ENCODE data around the gene MLANA. TPM values are rescaled to one million over a fixed set of nuclear protein-coding genes. Genes with fewer than 3 reads are reported as not detected.

The MLANA gene, protein sequence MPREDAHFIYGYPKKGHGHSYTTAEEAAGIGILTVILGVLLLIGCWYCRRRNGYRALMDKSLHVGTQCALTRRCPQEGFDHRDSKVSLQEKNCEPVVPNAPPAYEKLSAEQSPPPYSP
- total RNA-seq: not detected in 3 replicates

DNA sequence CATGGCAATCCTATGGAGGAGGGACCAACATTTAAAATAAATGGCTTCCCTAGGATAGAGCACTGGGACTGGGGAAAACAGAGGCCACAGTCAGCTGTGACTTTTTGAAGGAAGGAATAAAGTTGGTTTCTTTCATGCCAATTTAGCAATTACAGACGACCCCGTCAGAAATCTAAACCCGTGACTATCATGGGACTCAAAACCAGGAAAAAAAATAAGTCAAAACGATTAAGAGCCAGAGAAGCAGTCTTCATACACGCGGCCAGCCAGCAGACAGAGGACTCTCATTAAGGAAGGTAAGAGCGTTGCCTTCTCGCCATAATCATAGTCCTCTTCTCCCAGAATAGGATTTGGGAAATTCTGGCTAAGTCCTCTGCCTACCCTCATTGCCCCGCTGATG lies at the start of gene MLANA:
MLANA (plus strand) TSS at position 249 of the 400 bp plus-strand sequence. CDS start 1,586 bp downstream, outside the sequence.
- Mint-ChIP-seq H3K4me1 (peaks cover 9% of the 10 kb centered on the region), H3K27ac (no peak within 1 kb of the TSS), H3K27me3 (ENCODE audit: low read depth) (peaks cover 3% of the 10 kb centered on the region), H3K9me3 (no peaks in the 10 kb centered on the region), H3K4me3 (no peak within 1 kb of the TSS), H3K36me3 (no peaks in the 10 kb centered on the region)
- no peak for DNase-seq (ENCODE audit: low spot score in 2 of 2, unreplicated experiment in 2 of 2)
- TF ChIP-seq, protein P1, sequence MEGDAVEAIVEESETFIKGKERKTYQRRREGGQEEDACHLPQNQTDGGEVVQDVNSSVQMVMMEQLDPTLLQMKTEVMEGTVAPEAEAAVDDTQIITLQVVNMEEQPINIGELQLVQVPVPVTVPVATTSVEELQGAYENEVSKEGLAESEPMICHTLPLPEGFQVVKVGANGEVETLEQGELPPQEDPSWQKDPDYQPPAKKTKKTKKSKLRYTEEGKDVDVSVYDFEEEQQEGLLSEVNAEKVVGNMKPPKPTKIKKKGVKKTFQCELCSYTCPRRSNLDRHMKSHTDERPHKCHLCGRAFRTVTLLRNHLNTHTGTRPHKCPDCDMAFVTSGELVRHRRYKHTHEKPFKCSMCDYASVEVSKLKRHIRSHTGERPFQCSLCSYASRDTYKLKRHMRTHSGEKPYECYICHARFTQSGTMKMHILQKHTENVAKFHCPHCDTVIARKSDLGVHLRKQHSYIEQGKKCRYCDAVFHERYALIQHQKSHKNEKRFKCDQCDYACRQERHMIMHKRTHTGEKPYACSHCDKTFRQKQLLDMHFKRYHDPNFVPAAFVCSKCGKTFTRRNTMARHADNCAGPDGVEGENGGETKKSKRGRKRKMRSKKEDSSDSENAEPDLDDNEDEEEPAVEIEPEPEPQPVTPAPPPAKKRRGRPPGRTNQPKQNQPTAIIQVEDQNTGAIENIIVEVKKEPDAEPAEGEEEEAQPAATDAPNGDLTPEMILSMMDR (IDR thresholded peaks at IDR 0.05; ENCODE audit: unreplicated experiment): no peak

DNA sequence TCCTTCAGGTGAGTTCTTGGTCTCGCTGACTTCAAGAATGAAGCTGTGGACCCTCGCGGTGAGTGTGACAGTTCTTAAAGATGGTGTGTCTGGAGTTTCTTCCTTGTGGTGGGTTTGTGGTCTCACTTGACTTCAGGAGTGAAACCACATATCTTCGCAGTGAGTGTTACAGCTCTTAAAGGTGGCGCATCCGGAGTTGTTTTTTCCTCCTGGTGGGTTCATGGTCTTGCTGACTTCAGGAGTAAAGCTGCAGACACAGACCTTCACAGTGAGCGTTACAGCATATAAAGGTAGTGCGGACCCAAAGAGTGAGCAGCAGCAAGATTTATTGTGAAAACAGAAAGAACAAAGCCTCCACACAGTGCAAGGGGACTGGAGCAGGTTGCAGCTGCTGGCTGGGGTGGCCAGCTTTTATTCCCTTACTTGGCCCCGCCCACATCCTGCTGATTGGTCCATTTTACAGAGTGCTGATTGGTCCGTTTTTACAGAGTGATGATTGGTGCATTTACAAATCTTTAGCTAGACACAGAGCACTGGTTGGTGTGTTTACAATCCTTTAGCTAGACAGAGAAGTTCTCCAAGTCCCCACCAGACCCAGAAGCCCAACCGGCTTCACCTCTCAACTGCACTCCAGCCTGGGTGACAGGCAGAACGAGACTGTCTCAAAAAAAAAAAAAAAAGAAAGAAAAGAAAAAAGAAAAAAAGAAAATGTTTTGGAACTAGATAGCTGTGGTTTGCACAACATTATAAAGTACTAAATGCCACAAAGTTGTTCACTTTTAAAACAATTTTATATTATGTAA lies 48.7 kb upstream of the MLANA start:
- peaks cover 3% of the 10 kb centered on the region for H3K27me3 Mint-ChIP-seq (ENCODE audit: low read depth)
- H3K27ac Mint-ChIP-seq: no peak overlapping the region
- H3K4me1 Mint-ChIP-seq: peaks cover 50% of the 10 kb centered on the region
- H3K4me3 Mint-ChIP-seq: no peak overlapping the region
- TF ChIP-seq, protein P1 (IDR thresholded peaks at IDR 0.05; ENCODE audit: unreplicated experiment): no peak
- no peaks in the 10 kb centered on the region for H3K9me3 Mint-ChIP-seq
- no peaks in the 10 kb centered on the region for H3K36me3 Mint-ChIP-seq
- no peak for DNase-seq (ENCODE audit: low spot score in 2 of 2, unreplicated experiment in 2 of 2)

DNA sequence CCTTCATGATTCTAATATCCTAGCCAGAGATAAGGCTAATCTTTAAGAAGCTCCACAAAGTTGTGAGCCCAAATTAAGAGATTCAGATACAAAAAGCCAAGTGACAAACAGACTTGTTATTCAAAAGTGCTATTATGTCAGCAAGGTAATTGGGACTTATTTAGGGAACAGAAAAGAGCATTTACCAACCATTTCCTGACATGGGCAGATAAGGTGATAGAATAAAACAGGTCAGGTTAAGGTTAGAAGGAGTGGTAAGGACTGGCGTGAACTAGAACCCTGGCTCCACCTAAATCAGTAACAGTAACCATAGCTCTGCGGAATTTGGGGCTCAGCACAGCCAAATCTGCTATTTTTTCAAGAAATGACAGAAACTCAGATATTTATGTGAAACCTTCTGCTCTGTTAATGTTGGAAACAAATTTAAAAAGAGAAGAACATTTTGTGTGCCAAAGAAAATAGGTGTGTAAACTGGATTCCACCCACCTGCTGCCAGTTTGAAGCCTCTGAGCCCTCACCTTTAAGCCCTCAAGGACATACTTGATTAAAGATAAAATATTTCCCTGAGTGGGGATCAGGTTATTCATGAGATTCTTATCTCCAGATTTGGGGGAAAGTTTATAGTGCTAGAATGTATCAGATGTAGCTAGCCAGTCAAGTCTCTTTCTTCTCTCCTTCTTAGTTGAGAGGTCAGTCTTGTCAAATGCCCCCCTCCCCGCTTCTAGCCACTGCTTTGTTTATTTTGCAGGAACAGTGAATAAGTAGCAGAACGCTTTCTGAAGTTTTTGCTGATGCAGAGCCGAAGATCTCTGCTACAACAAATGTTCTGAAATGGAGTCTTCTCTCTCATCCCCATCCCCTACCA lies 47.5 kb upstream of the MLANA start:
- DNase-seq (ENCODE audit: low spot score in 2 of 2, unreplicated experiment in 2 of 2): no peak
- Mint-ChIP-seq H3K27me3 (ENCODE audit: low read depth) (no peaks in the 10 kb centered on the region), H3K36me3 (no peaks in the 10 kb centered on the region), H3K4me1 (peaks cover 51% of the 10 kb centered on the region), H3K4me3 (peak overlapping the region; percentile 9), H3K27ac (peak overlapping the region; percentile 91), H3K9me3 (no peaks in the 10 kb centered on the region)
- TF ChIP-seq, protein P1 (IDR thresholded peaks at IDR 0.05; ENCODE audit: unreplicated experiment): no peak

DNA sequence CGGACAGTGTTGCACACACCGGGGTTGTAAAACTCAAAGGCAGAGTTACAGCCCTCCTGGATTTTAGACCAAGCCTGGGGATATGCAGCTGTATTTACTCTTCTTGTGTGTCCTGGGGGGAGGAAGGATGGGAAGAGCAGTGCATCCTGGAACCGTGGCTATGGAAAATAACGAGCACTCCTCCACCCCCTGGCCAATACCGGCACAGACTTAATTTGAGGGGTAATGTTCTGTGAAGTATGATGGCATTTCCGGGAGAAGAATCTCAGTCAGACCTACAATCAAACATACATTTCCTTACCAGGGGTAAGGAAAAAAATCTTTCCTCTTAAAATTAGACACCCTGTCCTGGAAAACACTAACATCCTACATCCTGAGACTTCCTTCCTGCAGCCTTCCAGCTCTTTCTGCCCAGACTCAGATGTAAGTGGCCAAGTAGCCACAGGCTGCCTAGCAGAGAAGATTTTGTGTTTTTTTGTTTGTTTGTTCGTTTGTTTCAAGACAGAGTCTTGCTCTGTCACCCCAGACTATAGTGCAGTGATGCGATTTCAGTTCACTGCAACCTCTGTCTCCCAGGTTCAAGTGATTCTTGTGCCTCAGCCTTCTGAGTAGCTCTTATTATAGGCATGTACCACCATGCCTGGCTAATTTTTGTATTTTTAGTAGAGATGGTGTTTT lies 46.8 kb upstream of the MLANA start:
- Mint-ChIP-seq H3K9me3 (no peaks in the 10 kb centered on the region), H3K36me3 (no peaks in the 10 kb centered on the region), H3K27ac (peak overlapping the region; percentile 91), H3K4me3 (peak overlapping the region; percentile 9), H3K4me1 (peaks cover 51% of the 10 kb centered on the region), H3K27me3 (ENCODE audit: low read depth) (no peaks in the 10 kb centered on the region)
- TF ChIP-seq, protein P1 (IDR thresholded peaks at IDR 0.05; ENCODE audit: unreplicated experiment): no peak
- DNase-seq (ENCODE audit: low spot score in 2 of 2, unreplicated experiment in 2 of 2): no peak

DNA sequence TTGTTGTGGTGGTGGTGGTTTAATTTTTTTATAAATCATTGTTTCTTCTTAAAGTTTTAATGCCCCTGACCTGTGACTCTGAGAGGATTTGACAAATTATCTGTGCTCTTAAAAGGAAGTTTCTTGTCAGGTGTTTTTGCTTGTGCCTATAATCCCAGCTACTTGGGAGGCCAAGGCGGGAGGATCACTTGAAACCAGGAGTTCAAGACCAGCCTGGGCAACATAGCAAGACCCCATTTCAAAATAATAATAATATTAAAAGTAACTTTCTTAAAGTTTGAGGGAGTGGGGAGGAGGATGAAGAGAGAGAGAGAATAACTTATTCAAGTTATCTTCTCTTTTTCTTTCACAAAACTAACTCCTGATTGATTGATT lies 45.5 kb upstream of the MLANA start:
- Mint-ChIP-seq H3K36me3 (no peaks in the 10 kb centered on the region), H3K4me1 (peaks cover 51% of the 10 kb centered on the region), H3K27me3 (ENCODE audit: low read depth) (no peaks in the 10 kb centered on the region), H3K9me3 (no peaks in the 10 kb centered on the region), H3K4me3 (no peak overlapping the region), H3K27ac (peak overlapping the region; percentile 91)
- DNase-seq (ENCODE audit: low spot score in 2 of 2, unreplicated experiment in 2 of 2): no peak
- TF ChIP-seq, protein P1 (IDR thresholded peaks at IDR 0.05; ENCODE audit: unreplicated experiment): no peak
